GM23338 (cell line): ENCODE data around the gene TELO2. TPM values are rescaled to one million over a fixed set of nuclear protein-coding genes. Genes with fewer than 3 reads are reported as not detected.

Source experiments
- CREB1 ChIP-seq: fragments of 250-450 bp; sonication (Bioruptor Pico); IDR thresholded peaks from 2 replicates; pipeline ENCODE4 v1.5.0; 2020; ENCODE audit warnings: low read depth, mild to moderate bottlenecking, moderate library complexity
- EZH2 ChIP-seq: fragments of 200-600 bp; sonication (generic); IDR thresholded peaks from one replicate; pipeline ENCODE4 v1.8.0; 2017; ENCODE audit warnings: antibody characterized with exemption, mild to moderate bottlenecking, low read depth; ENCODE audit not compliant: unreplicated experiment
- EZH2phosphoT487 ChIP-seq: fragments of 200-600 bp; sonication (generic); IDR thresholded peaks from one replicate; pipeline ENCODE4 v1.8.1; 2018; ENCODE audit warnings: antibody characterized with exemption; ENCODE audit not compliant: unreplicated experiment
- JUNB ChIP-seq: IDR thresholded peaks from one replicate; pipeline ENCODE4 v1.6.1; 2016; ENCODE audit warnings: antibody characterized with exemption; ENCODE audit not compliant: unreplicated experiment
- NANOG ChIP-seq: IDR thresholded peaks from 2 replicates; pipeline ENCODE4 v1.6.1; 2016; ENCODE audit warnings: antibody characterized with exemption, borderline replicate concordance
- ZNF114 ChIP-seq: fragments of 250-450 bp; sonication (Bioruptor Pico); IDR thresholded peaks from 2 replicates; pipeline ENCODE4 v1.5.0; 2020; ENCODE audit warnings: mild to moderate bottlenecking, moderate library complexity
- polyA plus RNA-seq: library from polyadenylated mRNA; unstranded; fragments of >200 nt; fragmentation: Nextera tagmentation; extraction: Ambion mirVana; gene quantifications from 2 replicates; pipeline ENCODE4 v1.2.1, GENCODE V29; 2016
- total RNA-seq: library from RNA; depleted of rRNA; stranded (reverse); fragments of >200 nt; shearing (Covaris generic); gene quantifications from 2 replicates; pipeline ENCODE4 v1.2.3, GENCODE V29; 2014
- TF ChIP-seq, protein P1 (sequence below): fragments of 250-450 bp; sonication (Bioruptor Pico); IDR thresholded peaks from 2 replicates; pipeline ENCODE4 v1.5.0; 2020; ENCODE audit warnings: mild to moderate bottlenecking, moderate library complexity
- TF ChIP-seq, protein P2 (sequence below), 2 experiments: fragments of 200-600 bp in 1 of 2; sonication (generic) in 1 of 2; conservative IDR thresholded peaks; 2 replicates each; pipeline versions ENCODE4 v1.5.1 to v1.6.1; 2016 to 2017; ENCODE audit warnings: antibody characterized with exemption in 2 of 2, low read depth in 2 of 2, mild to moderate bottlenecking in 2 of 2, moderate library complexity in 1 of 2

TELO2 gene
- total and polyA plus RNA-seq, 2 experiments from 2014 or later: 45.4 to 76.0 TPM

DNA sequence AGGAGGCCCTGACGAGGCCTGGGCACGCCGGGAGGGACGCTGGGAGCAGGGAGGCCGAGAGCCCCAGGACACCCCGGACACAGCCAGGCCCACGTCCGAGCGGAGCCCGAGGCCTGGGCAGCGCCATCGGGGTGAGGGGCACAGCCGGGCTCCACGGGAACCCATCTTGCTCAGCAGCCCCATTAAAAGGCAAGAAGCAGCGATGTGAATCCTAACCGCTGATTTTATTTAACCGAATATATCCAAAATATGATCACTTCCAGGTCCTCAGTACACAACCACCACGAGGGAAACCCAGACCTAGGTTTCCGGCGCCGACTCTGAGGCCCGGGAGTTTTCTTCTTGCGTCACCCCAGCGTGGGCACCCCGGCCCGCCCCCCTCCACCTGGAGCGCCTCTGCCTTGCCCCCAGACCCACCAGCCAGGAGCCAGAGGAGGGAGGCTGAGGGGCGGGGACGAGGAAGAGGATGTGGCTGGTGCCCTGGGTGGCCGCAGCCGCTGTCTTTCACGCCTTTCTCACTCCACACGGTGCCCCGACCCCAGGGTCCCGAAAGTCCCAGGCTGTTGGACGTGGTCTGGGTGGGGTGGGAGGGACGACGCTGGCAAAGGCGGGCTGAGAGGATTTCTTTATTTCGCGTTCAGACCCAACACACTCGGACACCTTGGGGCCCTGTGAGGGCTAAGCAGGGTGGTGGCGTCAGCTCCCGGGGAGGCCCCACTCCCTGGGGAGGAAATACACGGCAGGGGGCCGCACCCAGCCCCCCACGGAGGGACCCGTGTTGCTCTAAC, 48.2 kb upstream of the TELO2 start (continued):
- TF ChIP-seq, protein P1, sequence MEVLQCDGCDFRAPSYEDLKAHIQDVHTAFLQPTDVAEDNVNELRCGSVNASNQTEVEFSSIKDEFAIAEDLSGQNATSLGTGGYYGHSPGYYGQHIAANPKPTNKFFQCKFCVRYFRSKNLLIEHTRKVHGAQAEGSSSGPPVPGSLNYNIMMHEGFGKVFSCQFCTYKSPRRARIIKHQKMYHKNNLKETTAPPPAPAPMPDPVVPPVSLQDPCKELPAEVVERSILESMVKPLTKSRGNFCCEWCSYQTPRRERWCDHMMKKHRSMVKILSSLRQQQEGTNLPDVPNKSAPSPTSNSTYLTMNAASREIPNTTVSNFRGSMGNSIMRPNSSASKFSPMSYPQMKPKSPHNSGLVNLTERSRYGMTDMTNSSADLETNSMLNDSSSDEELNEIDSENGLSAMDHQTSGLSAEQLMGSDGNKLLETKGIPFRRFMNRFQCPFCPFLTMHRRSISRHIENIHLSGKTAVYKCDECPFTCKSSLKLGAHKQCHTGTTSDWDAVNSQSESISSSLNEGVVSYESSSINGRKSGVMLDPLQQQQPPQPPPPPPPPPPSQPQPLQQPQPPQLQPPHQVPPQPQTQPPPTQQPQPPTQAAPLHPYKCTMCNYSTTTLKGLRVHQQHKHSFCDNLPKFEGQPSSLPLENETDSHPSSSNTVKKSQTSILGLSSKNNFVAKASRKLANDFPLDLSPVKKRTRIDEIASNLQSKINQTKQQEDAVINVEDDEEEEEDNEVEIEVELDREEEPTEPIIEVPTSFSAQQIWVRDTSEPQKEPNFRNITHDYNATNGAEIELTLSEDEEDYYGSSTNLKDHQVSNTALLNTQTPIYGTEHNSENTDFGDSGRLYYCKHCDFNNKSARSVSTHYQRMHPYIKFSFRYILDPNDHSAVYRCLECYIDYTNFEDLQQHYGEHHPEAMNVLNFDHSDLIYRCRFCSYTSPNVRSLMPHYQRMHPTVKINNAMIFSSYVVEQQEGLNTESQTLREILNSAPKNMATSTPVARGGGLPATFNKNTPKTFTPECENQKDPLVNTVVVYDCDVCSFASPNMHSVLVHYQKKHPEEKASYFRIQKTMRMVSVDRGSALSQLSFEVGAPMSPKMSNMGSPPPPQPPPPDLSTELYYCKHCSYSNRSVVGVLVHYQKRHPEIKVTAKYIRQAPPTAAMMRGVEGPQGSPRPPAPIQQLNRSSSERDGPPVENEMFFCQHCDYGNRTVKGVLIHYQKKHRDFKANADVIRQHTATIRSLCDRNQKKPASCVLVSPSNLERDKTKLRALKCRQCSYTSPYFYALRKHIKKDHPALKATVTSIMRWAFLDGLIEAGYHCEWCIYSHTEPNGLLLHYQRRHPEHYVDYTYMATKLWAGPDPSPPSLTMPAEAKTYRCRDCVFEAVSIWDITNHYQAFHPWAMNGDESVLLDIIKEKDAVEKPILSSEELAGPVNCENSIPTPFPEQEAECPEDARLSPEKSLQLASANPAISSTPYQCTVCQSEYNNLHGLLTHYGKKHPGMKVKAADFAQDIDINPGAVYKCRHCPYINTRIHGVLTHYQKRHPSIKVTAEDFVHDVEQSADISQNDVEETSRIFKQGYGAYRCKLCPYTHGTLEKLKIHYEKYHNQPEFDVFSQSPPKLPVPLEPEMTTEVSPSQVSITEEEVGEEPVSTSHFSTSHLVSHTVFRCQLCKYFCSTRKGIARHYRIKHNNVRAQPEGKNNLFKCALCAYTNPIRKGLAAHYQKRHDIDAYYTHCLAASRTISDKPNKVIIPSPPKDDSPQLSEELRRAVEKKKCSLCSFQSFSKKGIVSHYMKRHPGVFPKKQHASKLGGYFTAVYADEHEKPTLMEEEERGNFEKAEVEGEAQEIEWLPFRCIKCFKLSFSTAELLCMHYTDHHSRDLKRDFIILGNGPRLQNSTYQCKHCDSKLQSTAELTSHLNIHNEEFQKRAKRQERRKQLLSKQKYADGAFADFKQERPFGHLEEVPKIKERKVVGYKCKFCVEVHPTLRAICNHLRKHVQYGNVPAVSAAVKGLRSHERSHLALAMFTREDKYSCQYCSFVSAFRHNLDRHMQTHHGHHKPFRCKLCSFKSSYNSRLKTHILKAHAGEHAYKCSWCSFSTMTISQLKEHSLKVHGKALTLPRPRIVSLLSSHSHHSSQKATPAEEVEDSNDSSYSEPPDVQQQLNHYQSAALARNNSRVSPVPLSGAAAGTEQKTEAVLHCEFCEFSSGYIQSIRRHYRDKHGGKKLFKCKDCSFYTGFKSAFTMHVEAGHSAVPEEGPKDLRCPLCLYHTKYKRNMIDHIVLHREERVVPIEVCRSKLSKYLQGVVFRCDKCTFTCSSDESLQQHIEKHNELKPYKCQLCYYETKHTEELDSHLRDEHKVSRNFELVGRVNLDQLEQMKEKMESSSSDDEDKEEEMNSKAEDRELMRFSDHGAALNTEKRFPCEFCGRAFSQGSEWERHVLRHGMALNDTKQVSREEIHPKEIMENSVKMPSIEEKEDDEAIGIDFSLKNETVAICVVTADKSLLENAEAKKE (CRISPR knock-in tag): no peak
- TF ChIP-seq, protein P2, sequence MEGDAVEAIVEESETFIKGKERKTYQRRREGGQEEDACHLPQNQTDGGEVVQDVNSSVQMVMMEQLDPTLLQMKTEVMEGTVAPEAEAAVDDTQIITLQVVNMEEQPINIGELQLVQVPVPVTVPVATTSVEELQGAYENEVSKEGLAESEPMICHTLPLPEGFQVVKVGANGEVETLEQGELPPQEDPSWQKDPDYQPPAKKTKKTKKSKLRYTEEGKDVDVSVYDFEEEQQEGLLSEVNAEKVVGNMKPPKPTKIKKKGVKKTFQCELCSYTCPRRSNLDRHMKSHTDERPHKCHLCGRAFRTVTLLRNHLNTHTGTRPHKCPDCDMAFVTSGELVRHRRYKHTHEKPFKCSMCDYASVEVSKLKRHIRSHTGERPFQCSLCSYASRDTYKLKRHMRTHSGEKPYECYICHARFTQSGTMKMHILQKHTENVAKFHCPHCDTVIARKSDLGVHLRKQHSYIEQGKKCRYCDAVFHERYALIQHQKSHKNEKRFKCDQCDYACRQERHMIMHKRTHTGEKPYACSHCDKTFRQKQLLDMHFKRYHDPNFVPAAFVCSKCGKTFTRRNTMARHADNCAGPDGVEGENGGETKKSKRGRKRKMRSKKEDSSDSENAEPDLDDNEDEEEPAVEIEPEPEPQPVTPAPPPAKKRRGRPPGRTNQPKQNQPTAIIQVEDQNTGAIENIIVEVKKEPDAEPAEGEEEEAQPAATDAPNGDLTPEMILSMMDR (conservative IDR thresholded peaks at IDR 0.05; ENCODE audit: low read depth in 2 of 2): no peak
- TF ChIP-seq CREB1 (CRISPR knock-in tag) (no peak), EZH2 (no peak), EZH2phosphoT487 (no peak), ZNF114 (CRISPR knock-in tag) (no peak), JUNB (no peak), NANOG (no peak)
